HG03060 (cell line): ENCODE results near the gene NHERF2.
"Not testable (repeated sequence)": the region's sequence is repeated elsewhere in the genome, so short reads cannot be mapped to it uniquely, and the experiment has no call there.

Source experiments
- ATAC-seq: cut with Tn5 transposase; IDR thresholded peaks from one replicate; pipeline ENCODE4 v1.9.1; 2021; ENCODE audit warnings: low read depth, moderate number of reproducible peaks; ENCODE audit not compliant: unreplicated experiment

The NHERF2 gene

GRCh38 chr16:2004795-2005517 lies 21.7 kb upstream of the NHERF2 start:
- no peak for ATAC-seq

- no peak for ATAC-seq
These were observed 21.1 kb upstream of the NHERF2 start for GRCh38 chr16:2005646-2006045.

GRCh38 chr16:2006317-2006716 lies 20.4 kb upstream of the NHERF2 start:
- ATAC-seq, result no peak

GRCh38 chr16:2007081-2007836 lies 19.4 kb upstream of the NHERF2 start:
- no peak for ATAC-seq

GRCh38 chr16:2008009-2008526 lies 18.6 kb upstream of the NHERF2 start:
- ATAC-seq, result no peak

- no peak for ATAC-seq
These were observed 18.0 kb upstream of the NHERF2 start for GRCh38 chr16:2008631-2009163.

GRCh38 chr16:2009164-2009711 lies 17.5 kb upstream of the NHERF2 start:
- ATAC-seq, result no peak

- no peak for ATAC-seq
These were observed 16.8 kb upstream of the NHERF2 start, which contains the start of gene ZNF598 for GRCh38 chr16:2009791-2010510. Gene ZNF598, minus strand, starts transcription at chr16:2009821.

GRCh38 chr16:2011726-2012125 lies 15.0 kb upstream of the NHERF2 start:
- ATAC-seq, result not testable (repeated sequence)

- ATAC-seq, result no peak
These were observed 13.2 kb upstream of the NHERF2 start for GRCh38 chr16:2013527-2013926.

GRCh38 chr16:2015117-2015946 lies 11.4 kb upstream of the NHERF2 start:
- ATAC-seq, result no peak

- no peak for ATAC-seq
These were observed 10.8 kb upstream of the NHERF2 start for GRCh38 chr16:2015947-2016208.

GRCh38 chr16:2016407-2016922 lies 10.2 kb upstream of the NHERF2 start:
- no peak for ATAC-seq

GRCh38 chr16:2019518-2019920 lies 7.2 kb upstream of the NHERF2 start, which contains the start of gene NPW:
Gene NPW, plus strand, starts transcription at chr16:2019785.
- ATAC-seq, result no peak

- no peak for ATAC-seq
These were observed 6.5 kb upstream of the NHERF2 start for GRCh38 chr16:2019921-2020831.

GRCh38 chr16:2022723-2023091 lies 4.0 kb upstream of the NHERF2 start:
- no peak for ATAC-seq

- peak; percentile 64 for ATAC-seq
These were observed 3.3 kb upstream of the NHERF2 start for GRCh38 chr16:2023092-2024031.

GRCh38 chr16:2024032-2024420 lies 2.7 kb upstream of the NHERF2 start:
- no peak for ATAC-seq
